GM12874 (cell line): ENCODE results near the gene P2RX6.

Source experiments
- TF ChIP-seq, protein P1 (sequence below): IDR thresholded peaks from 2 replicates; pipeline ENCODE4 v1.5.1; 2011; ENCODE audit warnings: low read depth, mild to moderate bottlenecking, control low read depth, low read length, moderate library complexity; ENCODE audit not compliant: insufficient read depth

Gene P2RX6

DNA sequence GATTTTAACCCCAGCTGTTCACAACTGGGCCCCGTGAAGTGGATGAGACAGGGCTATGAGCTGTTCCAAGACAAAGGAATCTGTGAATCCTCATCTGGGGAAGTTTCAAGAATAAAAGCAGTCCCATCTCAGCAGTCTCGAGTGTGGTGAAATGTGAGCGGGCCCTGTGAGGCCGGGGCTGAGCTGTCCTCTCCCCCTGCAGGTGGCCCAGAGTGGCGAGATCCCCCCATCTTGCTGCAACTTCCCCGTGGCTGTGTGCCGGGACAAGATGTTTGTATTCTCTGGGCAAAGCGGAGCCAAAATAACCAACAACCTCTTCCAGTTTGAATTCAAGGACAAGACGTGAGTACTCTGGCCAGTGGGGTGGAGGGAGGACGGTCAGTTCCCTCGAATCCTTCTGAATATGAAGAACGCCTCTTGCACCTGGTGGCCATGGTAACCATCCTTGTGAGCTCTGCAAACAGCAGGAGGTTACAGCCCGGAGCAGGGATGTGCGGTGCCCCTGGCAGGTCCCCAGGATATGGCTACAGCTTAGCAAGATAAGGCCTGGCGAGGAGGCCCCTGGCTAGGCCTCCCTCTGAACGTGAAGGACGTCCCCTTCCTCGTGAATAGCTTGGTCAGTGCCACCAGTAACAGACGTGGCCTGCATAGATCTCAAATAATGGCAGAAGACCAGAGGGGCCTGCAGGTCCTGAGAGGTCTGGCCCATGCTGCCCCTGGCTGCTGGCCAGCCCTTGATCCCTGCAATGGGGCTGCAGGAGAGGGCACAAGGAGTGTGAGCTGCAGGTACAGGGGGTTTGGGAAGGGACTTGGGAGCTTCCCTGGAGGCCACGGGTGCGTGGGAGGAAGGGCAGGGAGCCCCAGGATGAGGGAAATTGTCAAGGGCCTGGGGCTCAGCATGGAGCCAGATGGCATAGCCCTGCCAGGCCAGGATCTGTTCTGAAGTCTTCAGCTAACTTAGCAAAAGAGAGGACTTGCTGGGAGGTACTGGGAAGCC is 24.5 kb upstream of the P2RX6 start:
- TF ChIP-seq, protein P1, sequence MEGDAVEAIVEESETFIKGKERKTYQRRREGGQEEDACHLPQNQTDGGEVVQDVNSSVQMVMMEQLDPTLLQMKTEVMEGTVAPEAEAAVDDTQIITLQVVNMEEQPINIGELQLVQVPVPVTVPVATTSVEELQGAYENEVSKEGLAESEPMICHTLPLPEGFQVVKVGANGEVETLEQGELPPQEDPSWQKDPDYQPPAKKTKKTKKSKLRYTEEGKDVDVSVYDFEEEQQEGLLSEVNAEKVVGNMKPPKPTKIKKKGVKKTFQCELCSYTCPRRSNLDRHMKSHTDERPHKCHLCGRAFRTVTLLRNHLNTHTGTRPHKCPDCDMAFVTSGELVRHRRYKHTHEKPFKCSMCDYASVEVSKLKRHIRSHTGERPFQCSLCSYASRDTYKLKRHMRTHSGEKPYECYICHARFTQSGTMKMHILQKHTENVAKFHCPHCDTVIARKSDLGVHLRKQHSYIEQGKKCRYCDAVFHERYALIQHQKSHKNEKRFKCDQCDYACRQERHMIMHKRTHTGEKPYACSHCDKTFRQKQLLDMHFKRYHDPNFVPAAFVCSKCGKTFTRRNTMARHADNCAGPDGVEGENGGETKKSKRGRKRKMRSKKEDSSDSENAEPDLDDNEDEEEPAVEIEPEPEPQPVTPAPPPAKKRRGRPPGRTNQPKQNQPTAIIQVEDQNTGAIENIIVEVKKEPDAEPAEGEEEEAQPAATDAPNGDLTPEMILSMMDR: no peak

DNA sequence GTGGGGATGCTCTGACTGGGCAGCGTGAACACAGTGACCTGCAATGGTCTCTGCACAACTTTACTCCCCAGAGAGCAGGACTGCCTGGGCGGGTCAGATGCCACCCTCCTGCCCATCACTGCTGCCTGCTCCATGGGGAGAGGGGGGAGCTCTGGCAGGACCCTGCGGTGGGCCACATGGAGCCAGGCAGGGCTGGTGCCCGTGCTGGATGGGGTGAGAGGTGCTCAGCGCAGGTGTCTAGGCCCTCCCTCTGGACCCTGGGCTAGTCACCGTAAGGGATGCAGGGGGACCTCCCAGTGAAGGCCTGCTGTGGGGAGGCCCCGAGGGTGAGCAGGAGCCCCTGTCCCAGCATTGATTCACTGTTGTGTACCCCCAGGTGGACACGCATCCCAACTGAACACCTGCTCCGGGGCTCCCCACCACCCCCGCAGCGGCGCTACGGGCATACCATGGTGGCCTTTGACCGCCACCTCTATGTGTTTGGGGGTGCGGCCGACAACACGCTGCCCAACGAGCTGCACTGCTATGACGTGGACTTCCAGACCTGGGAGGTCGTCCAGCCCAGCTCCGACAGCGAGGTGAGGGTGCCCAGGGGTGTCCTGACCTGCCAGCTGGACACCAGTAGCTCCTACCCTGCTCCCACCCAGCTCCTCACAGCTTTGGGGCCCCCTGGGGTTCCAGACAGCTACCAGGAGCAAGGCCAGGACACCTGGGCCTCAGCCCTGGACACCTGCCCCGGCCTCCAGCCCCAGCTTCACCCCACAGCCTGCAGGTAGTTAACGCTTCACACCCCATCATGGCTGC is 23.5 kb upstream of the P2RX6 start:
- TF ChIP-seq, protein P1: no peak

DNA sequence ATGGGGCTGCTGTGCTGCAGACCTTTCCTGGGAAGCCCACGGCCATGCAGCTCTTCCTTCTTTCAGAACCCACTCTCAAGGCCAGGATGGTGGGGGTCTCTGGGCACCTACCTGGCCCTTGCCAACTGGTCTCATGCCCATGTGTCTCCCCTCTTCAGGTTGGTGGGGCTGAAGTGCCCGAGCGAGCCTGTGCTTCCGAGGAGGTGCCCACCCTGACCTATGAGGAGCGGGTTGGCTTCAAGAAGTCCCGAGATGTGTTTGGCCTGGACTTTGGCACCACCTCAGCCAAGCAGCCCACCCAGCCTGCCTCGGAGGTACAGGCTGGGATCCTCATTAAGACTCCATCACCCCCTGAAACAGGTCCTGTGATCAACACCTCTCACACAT is 22.9 kb upstream of the P2RX6 start:
- TF ChIP-seq, protein P1: no peak

DNA sequence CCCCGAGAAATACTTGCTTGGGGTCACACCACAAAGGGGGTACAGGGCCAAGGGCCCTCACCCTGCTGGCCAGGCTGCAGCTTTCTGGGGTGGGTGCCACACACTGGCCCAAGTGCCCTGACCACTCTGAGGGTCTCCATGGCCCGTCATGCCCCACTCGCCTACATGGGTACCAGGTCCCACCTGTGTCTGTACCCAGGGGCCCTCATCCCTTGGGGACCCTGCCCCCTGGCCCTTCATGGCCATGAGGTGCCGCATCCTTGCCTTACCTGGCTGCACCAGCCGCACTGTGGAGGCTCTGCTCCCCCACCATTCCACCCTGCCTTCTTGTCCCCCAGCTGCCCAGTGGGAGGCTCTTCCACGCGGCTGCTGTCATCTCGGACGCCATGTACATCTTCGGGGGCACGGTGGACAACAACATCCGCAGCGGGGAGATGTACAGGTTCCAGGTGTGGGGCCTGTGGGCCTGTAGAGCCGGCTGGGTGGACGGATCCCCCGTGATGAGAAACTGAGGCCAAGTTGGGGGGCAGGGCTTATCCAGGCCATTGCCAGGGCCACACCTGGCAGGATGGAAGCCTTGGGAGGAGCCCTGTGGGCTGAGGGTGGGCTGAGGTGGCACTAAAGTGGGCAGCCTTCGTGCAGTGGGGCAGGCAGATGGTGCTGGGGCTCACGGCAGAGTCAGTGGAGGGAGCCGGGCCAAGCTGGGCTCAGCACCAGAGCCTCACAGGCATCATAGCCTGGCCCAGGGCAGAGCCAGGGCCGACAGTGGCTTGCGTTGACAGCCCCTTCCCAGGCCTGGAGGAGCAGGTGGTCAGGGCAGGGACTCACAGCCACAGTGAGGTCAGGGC is 22.3 kb upstream of the P2RX6 start:
- TF ChIP-seq, protein P1: no peak

DNA sequence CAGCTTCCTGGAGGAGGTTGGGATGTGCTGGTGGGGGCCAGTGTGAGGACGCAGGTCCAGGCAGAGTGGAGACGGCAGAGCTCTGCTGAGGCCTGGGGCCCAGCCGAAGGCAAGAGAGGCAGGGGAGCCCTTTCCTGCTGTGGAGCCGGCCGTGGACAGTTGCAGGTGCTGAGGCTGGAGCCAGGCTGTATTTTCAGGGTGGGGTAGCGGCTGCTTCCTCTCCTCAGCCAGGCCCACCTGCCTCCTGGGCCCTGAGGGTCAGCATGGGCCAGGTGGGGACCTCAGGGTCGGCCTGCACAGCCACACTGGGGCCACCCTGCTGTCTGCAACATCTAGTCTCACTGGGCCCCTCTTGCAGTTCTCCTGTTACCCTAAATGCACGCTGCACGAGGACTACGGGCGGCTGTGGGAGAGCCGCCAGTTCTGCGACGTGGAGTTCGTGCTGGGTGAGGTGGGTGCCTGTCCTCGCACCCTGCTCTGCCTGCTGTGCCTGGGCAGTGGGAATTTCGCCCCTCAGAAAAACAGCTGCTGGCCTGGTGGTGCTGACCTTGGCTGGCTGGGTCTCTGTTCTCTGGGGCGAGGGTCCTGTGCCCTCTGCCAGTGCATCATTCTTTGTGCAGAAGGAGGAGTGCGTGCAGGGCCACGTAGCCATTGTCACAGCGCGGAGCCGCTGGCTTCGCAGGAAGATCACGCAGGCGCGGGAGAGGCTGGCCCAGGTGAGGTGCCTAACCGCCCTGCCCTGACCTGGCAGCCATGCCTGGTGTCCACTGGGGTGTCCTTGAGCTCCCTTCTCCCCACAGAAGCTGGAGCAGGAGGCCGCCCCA is 21.4 kb upstream of the P2RX6 start:
- TF ChIP-seq, protein P1: no peak

DNA sequence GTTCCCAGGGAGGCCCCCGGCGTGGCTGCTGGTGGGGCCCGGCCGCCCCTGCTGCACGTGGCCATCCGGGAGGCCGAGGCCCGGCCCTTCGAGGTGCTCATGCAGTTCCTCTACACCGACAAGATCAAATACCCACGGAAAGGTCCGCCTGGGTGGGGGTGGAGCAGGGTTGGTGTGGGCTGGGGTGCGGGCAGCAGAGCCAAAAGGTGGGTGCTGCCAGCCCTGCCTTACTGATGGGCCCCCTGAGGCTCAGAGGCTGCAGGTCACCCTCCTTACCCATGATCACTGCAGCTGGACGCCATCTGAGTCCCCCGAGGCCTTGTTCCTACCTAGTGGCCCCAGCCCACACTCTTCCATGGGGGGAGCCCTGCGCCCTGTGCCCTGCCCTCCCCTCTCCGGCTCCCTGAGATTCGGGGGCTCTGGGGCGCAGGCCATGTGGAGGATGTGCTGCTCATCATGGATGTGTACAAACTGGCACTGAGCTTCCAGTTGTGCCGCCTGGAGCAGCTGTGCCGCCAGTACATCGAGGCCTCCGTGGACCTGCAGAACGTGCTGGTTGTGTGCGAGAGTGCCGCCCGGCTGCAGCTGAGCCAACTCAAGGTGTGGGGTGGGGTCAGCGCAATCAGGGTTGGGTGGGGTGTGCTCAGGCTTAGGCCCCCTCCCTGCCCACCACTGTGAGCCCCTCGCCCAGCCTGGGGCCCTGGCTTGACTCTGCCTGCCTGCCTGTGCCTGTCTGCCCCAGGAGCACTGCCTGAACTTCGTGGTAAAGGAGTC is 20.6 kb upstream of the P2RX6 start:
- TF ChIP-seq, protein P1: no peak
